Natural killer cell (primary cell): ENCODE data around the gene ZNF502. TPM values are rescaled to one million over a fixed set of nuclear protein-coding genes. Genes with fewer than 3 reads are reported as not detected.

Experiments used
- ATAC-seq, 3 donors: fragments of 150-1000 bp in 2 of 3; fragments of 200-7000 bp in 1 of 3; cut with Tn5 transposase; 1 replicate in 1 of 3; 2 replicates in 2 of 3; pipeline ENCODE4 v1.10.0; 2021; ENCODE audit warnings: mild to moderate bottlenecking in 2 of 3, moderate library complexity in 2 of 3
- DNase-seq, 2 donors: peaks; one replicate each; pipeline versions ENCODE4 v3.0.0 to v3.0.0-alpha.2; 2013 to 2021; ENCODE audit warnings: mixed read lengths in 1 of 2
- H3K27ac ChIP-seq: one replicate; pipeline ENCODE4 v1.5.1; 2013; ENCODE audit warnings: mild to moderate bottlenecking, low read length
- H3K27me3 ChIP-seq: one replicate; pipeline ENCODE4 v1.6.1; 2013; ENCODE audit warnings: low read length; ENCODE audit not compliant: control insufficient read depth, insufficient read depth
- H3K36me3 ChIP-seq: one replicate; pipeline ENCODE4 v1.6.1; 2013; ENCODE audit warnings: low read length; ENCODE audit not compliant: control insufficient read depth, insufficient read depth
- H3K4me1 ChIP-seq: one replicate; pipeline ENCODE4 v1.6.1; 2013; ENCODE audit warnings: low read length; ENCODE audit not compliant: control insufficient read depth, insufficient read depth
- H3K4me3 ChIP-seq: one replicate; pipeline ENCODE4 v1.5.1; 2013; ENCODE audit warnings: low read length
- H3K9me3 ChIP-seq: one replicate; pipeline ENCODE4 v1.6.1; 2013; ENCODE audit warnings: low read length; ENCODE audit not compliant: control insufficient read depth, insufficient read depth
- H3K27ac Mint-ChIP-seq, 2 donors: one replicate each; pipeline ENCODE4 v1.8.0; 2022; ENCODE audit warnings: mild to moderate bottlenecking in 2 of 2, mixed read lengths in 2 of 2, moderate library complexity in 1 of 2
- H3K27me3 Mint-ChIP-seq, 2 donors: one replicate each; pipeline ENCODE4 v1.8.0; 2022; ENCODE audit warnings: low read depth in 2 of 2, mixed read lengths in 2 of 2
- H3K36me3 Mint-ChIP-seq: one replicate; pipeline ENCODE4 v1.8.0; 2022; ENCODE audit warnings: mixed read lengths
- H3K4me1 Mint-ChIP-seq, 2 donors: one replicate each; pipeline ENCODE4 v1.8.0; 2022; ENCODE audit warnings: mixed read lengths in 2 of 2
- H3K4me3 Mint-ChIP-seq: one replicate; pipeline ENCODE4 v1.8.0; 2022; ENCODE audit warnings: mild to moderate bottlenecking, moderate library complexity, mixed read lengths
- H3K9me3 Mint-ChIP-seq, 2 donors: one replicate each; pipeline ENCODE4 v1.8.0; 2022; ENCODE audit warnings: mixed read lengths in 2 of 2
- CTCF ChIP-seq: fragments of 200-600 bp; IDR thresholded peaks from one replicate; pipeline ENCODE4 v1.8.0; 2022; ENCODE audit warnings: antibody characterized with exemption
- WGBS: methylation state at CpG from one replicate; pipeline ENCODE4 v1.1.7; 2013; ENCODE audit warnings: missing lambda C conversion rate; ENCODE audit not compliant: insufficient coverage; 5-methylcytosine and 5-hydroxymethylcytosine counted together
- intact Hi-C: fragments of 100-400 bp; cut with micrococcal nuclease; formaldehyde crosslinking; loops from one replicate; pipeline ENCODE4 v1.14.2; 2022
- total RNA-seq, 4 donors: library from RNA; stranded (reverse); fragments of 120-200 nt in 1 of 4; gene quantifications; one replicate each; pipeline versions ENCODE4 v1.2.3 to v1.2.4, GENCODE V29; 2013 to 2022

Gene ZNF502
- total RNA-seq: 1 to 10 TPM; 2.8 to 7.0 (median 4.4) TPM
- 6.9 TPM for total RNA-seq (2013)

- H3K27ac Mint-ChIP-seq: peak within 1 kb of the TSS; percentile 96
- H3K4me1 Mint-ChIP-seq: peaks cover 14 to 17% of the 10 kb centered on the region in 2 donors
- H3K27me3 ChIP-seq: peaks cover 4% of the 10 kb centered on the region
- H3K36me3 Mint-ChIP-seq: peaks cover 17% of the 10 kb centered on the region
- H3K4me1 ChIP-seq: peaks cover 11% of the 10 kb centered on the region
- H3K9me3 ChIP-seq: peaks cover 12% of the 10 kb centered on the region
- H3K27ac ChIP-seq: peak within 1 kb of the TSS; percentile 62
- ATAC-seq (peak; percentile 86 to 98 (median 96)), DNase-seq (peak; percentile 66 to 77)
- peak; percentile 25 for TF ChIP-seq CTCF
- peak within 1 kb of the TSS; percentile 100 for H3K4me3 Mint-ChIP-seq
- H3K36me3 ChIP-seq: no peaks in the 10 kb centered on the region
- H3K9me3 Mint-ChIP-seq: peaks cover 2 to 5% of the 10 kb centered on the region in 2 donors
- 5% methylated on average over 36 of the region's 36 CpGs for WGBS
- H3K4me3 ChIP-seq: peak within 1 kb of the TSS; percentile 82
- peaks cover 9 to 29% of the 10 kb centered on the region in 2 donors for H3K27me3 Mint-ChIP-seq
- intact Hi-C loops: loop anchor here (1.0 to 5.0 kb wide), 2 partner anchors 17 to 50 kb away; partner anchors contain the start of genes KIAA1143, KIF15 and ZNF501
These were observed at the start of gene ZNF502 for GRCh38 chr3:44712455-44713075. Gene ZNF502, plus strand, starts transcription at chr3:44712660. Its CDS starts 7,602 bp downstream, at chr3:44720262.

- H3K36me3 ChIP-seq: peaks cover 3% of the 10 kb centered on the region
- WGBS: 100% methylated on average over 1 of the region's 3 CpGs
- ATAC-seq: no peak
- no peaks in the 10 kb centered on the region for H3K27me3 ChIP-seq
- H3K27ac Mint-ChIP-seq: no peak overlapping the region
- H3K9me3 Mint-ChIP-seq: peaks cover 0 to 2% of the 10 kb centered on the region in 2 donors
- no peaks in the 10 kb centered on the region for H3K27me3 Mint-ChIP-seq
- DNase-seq: no peak
- no peak overlapping the region for H3K4me3 ChIP-seq
- no peak for TF ChIP-seq CTCF
- intact Hi-C loops: no loop called here
- H3K9me3 ChIP-seq: peaks cover 5% of the 10 kb centered on the region
- no peaks in the 10 kb centered on the region for H3K4me1 Mint-ChIP-seq
- H3K4me3 Mint-ChIP-seq: no peak overlapping the region
- H3K27ac ChIP-seq: no peak overlapping the region
- peaks cover 3% of the 10 kb centered on the region for H3K36me3 Mint-ChIP-seq
- no peaks in the 10 kb centered on the region for H3K4me1 ChIP-seq
These were observed 47.3 kb upstream of the ZNF502 start for GRCh38 chr3:44665173-44665572.

- WGBS: 96% methylated on average over 4 of the region's 4 CpGs
- Mint-ChIP-seq H3K27ac (no peak overlapping the region), H3K4me3 (no peak overlapping the region)
These were observed 46.1 kb upstream of the ZNF502 start for GRCh38 chr3:44666346-44666745.

More at GRCh38 chr3:44666346-44666745, 46.1 kb upstream of the ZNF502 start:
- H3K27ac ChIP-seq: no peak overlapping the region
- H3K9me3 ChIP-seq: no peaks in the 10 kb centered on the region
- no peaks in the 10 kb centered on the region for H3K36me3 ChIP-seq
- DNase-seq (no peak), ATAC-seq (no peak)
- no peaks in the 10 kb centered on the region for H3K4me1 ChIP-seq
- no peak for TF ChIP-seq CTCF
- intact Hi-C loops: no loop called here
- Mint-ChIP-seq H3K4me1 (no peaks in the 10 kb centered on the region), H3K27me3 (no peaks in the 10 kb centered on the region), H3K9me3 (no peaks in the 10 kb centered on the region), H3K36me3 (no peaks in the 10 kb centered on the region)
- no peaks in the 10 kb centered on the region for H3K27me3 ChIP-seq
- H3K4me3 ChIP-seq: no peak overlapping the region
